HEK293 (cell line): Measurements from ENCODE around the gene HMGN4.

Source experiments
- CTCF ChIA-PET: fragments of 350-600 bp; formaldehyde crosslinking; extraction: SDS; loops from one replicate; lab custom pipeline; 2021; ENCODE audit warnings: antibody characterized with exemption; lab: Yijun Ruan, JAX
- POLR2A ChIA-PET: fragments of 300-600 bp; formaldehyde crosslinking; extraction: SDS; loops from one replicate; lab custom pipeline; 2020; ENCODE audit warnings: antibody characterized with exemption, inconsistent platforms; lab: Yijun Ruan, JAX
- H3K27ac ChIP-seq: fragments of 200-500 bp; sonication (Bioruptor generic); 2 replicates; pipeline ENCODE4 v1.5.1; 2014; ENCODE audit warnings: low read depth, low read length, control low read depth, inconsistent platforms; ENCODE audit errors: extremely low read depth
- H3K36me3 ChIP-seq, 2 experiments: fragments of 200-500 bp in 1 of 2; sonication (Bioruptor generic) in 1 of 2; 1 replicate in 1 of 2; 2 replicates in 1 of 2; pipeline ENCODE4 v1.5.1; 2014 to 2017; ENCODE audit warnings: inconsistent platforms in 2 of 2, low read length in 2 of 2; ENCODE audit not compliant: control insufficient read depth in 2 of 2, insufficient read depth in 1 of 2
- H3K4me1 ChIP-seq: fragments of 200-500 bp; sonication (Bioruptor generic); 2 replicates; pipeline ENCODE4 v1.5.1; 2014; ENCODE audit warnings: mild to moderate bottlenecking, low read length, inconsistent platforms; ENCODE audit not compliant: control insufficient read depth, insufficient read depth
- H3K4me3 ChIP-seq: 2 replicates; pipeline ENCODE4 v1.5.1; 2011; ENCODE audit warnings: low read depth, mild to moderate bottlenecking, control low read depth, low read length, moderate library complexity
- H3K9me3 ChIP-seq: fragments of 200-500 bp; sonication (Bioruptor generic); 2 replicates; pipeline ENCODE4 v1.5.1; 2014; ENCODE audit warnings: low read depth, low read length, inconsistent platforms; ENCODE audit not compliant: control insufficient read depth, insufficient read depth
- GLIS2 ChIP-seq: fragments of 450-650 bp; formaldehyde crosslinking; IDR thresholded peaks from 2 replicates; pipeline ENCODE4 v1.5.1; 2016; ENCODE audit warnings: missing biosample characterization, missing genetic modification characterization
- HOXC10 ChIP-seq: sonication (generic); formaldehyde crosslinking; IDR thresholded peaks from 2 replicates; pipeline ENCODE4 v1.8.1; 2023; ENCODE audit warnings: mild to moderate bottlenecking, missing genetic modification reagents
- KLF1 ChIP-seq: fragments of 450-650 bp; formaldehyde crosslinking; IDR thresholded peaks from 2 replicates; pipeline ENCODE4 v1.5.1; 2016; ENCODE audit warnings: missing biosample characterization, missing genetic modification characterization
- KLF10 ChIP-seq: fragments of 450-650 bp; IDR thresholded peaks from 2 replicates; pipeline ENCODE4 v1.5.1; 2018; ENCODE audit warnings: missing biosample characterization, mild to moderate bottlenecking, missing genetic modification characterization
- KLF17 ChIP-seq: fragments of 450-650 bp; formaldehyde crosslinking; IDR thresholded peaks from 2 replicates; pipeline ENCODE4 v1.5.1; 2016; ENCODE audit warnings: missing biosample characterization, missing genetic modification characterization
- OVOL3 ChIP-seq: fragments of 450-650 bp; formaldehyde crosslinking; IDR thresholded peaks from 2 replicates; pipeline ENCODE4 v1.5.1; 2016; ENCODE audit warnings: missing biosample characterization, missing genetic modification characterization
- ZBTB21 ChIP-seq: fragments of 450-650 bp; formaldehyde crosslinking; IDR thresholded peaks from 2 replicates; pipeline ENCODE4 v1.5.1; 2017; ENCODE audit warnings: missing biosample characterization, missing genetic modification characterization
- ZNF140 ChIP-seq: fragments of 450-650 bp; formaldehyde crosslinking; IDR thresholded peaks from 2 replicates; pipeline ENCODE4 v1.5.1; 2016; ENCODE audit warnings: missing biosample characterization, missing genetic modification characterization
- ZNF169 ChIP-seq: fragments of 450-650 bp; formaldehyde crosslinking; IDR thresholded peaks from 2 replicates; pipeline ENCODE4 v1.5.1; 2016; ENCODE audit warnings: missing biosample characterization, missing genetic modification characterization
- ZNF239 ChIP-seq: fragments of 450-650 bp; formaldehyde crosslinking; IDR thresholded peaks from 2 replicates; pipeline ENCODE4 v1.5.1; 2016; ENCODE audit warnings: missing biosample characterization, missing genetic modification characterization
- ZNF280D ChIP-seq: fragments of 450-650 bp; formaldehyde crosslinking; IDR thresholded peaks from 2 replicates; pipeline ENCODE4 v1.5.1; 2016; ENCODE audit warnings: missing biosample characterization, missing genetic modification characterization
- ZNF398 ChIP-seq: fragments of 450-650 bp; formaldehyde crosslinking; IDR thresholded peaks from 2 replicates; pipeline ENCODE4 v1.5.1; 2017; ENCODE audit warnings: missing biosample characterization, missing genetic modification characterization
- ZNF426 ChIP-seq: fragments of 450-650 bp; formaldehyde crosslinking; IDR thresholded peaks from 2 replicates; pipeline ENCODE4 v1.5.1; 2017; ENCODE audit warnings: missing biosample characterization, missing genetic modification characterization, mild to moderate bottlenecking, inconsistent platforms, moderate library complexity
- ZNF518A ChIP-seq: fragments of 450-650 bp; formaldehyde crosslinking; conservative IDR thresholded peaks from 2 replicates; pipeline ENCODE4 v1.5.1; 2016; ENCODE audit warnings: low read depth, missing biosample characterization, missing genetic modification characterization
- ZNF548 ChIP-seq: fragments of 450-650 bp; formaldehyde crosslinking; IDR thresholded peaks from 2 replicates; pipeline ENCODE4 v1.5.1; 2016; ENCODE audit warnings: missing biosample characterization, missing genetic modification characterization
- ZNF639 ChIP-seq: fragments of 450-650 bp; formaldehyde crosslinking; IDR thresholded peaks from 2 replicates; pipeline ENCODE4 v1.5.1; 2016; ENCODE audit warnings: missing biosample characterization, missing genetic modification characterization
- ZNF701 ChIP-seq: fragments of 450-650 bp; formaldehyde crosslinking; IDR thresholded peaks from 2 replicates; pipeline ENCODE4 v1.5.1; 2016; ENCODE audit warnings: missing biosample characterization, missing genetic modification characterization
- ZSCAN4 ChIP-seq: fragments of 450-650 bp; formaldehyde crosslinking; IDR thresholded peaks from 2 replicates; pipeline ENCODE4 v1.5.1; 2017; ENCODE audit warnings: missing biosample characterization, missing genetic modification characterization

The HMGN4 gene

GRCh38 chr6:26561533-26562466, 23.6 kb downstream of the HMGN4 start (continued):
- TF ChIP-seq ZNF398 (tag by site-specific recombination) (no peak), OVOL3 (tag by site-specific recombination) (no peak), ZNF518A (no peak), ZNF701 (tag by site-specific recombination) (no peak), ZNF548 (tag by site-specific recombination) (no peak), ZNF426 (tag by site-specific recombination) (no peak), ZSCAN4 (tag by site-specific recombination) (no peak)

- ChIA-PET CTCF (interaction anchor here (1.2 kb wide), 1 partner anchor 222 kb away, joined by 6 read pairs; no protein-coding TSS in a partner anchor), POLR2A (no interaction called here)
- Histone ChIP-seq H3K4me1 (no peaks in the 10 kb centered on the region), H3K4me3 (no peak overlapping the region), H3K36me3 (no peaks in the 10 kb centered on the region), H3K9me3 (no peaks in the 10 kb centered on the region), H3K27ac (no peak overlapping the region)
- TF ChIP-seq ZNF140 (tag by site-specific recombination) = no peak
- TF ChIP-seq ZBTB21 (tag by site-specific recombination) = no peak
- TF ChIP-seq ZNF280D (tag by site-specific recombination) = no peak
- no peak for TF ChIP-seq HOXC10
- no peak for TF ChIP-seq KLF17 (tag by site-specific recombination)
- TF ChIP-seq ZNF639 (tag by site-specific recombination) = no peak
- no peak for TF ChIP-seq KLF10 (tag by site-specific recombination)
- TF ChIP-seq GLIS2 = no peak
- no peak for TF ChIP-seq KLF1 (tag by site-specific recombination)
- TF ChIP-seq ZNF169 (tag by site-specific recombination) = no peak
- no peak for TF ChIP-seq ZNF239 (tag by site-specific recombination)
These were observed 25.3 kb downstream of the HMGN4 start for GRCh38 chr6:26563488-26563887.
